ENCODE measurements around the gene NLRP14.

GRCh38 chr11:7115780-7116179 lies 95.5 kb downstream of the NLRP14 start:
- TF ChIP-seq POLR2A (IDR thresholded peaks at IDR 0.05) (no peak), CTCF (IDR thresholded peaks at IDR 0.05) (no peak), POLR2AphosphoS5 (IDR thresholded peaks at IDR 0.05) (no peak)

Measured in transverse colon (tissue), 4 donors.